Activated CD8-positive, alpha-beta memory T cell treated with anti-CD3 and anti-CD28 coated beads, Interleukin-2, amount 50 U/mL, for 24 hours (primary cell): ENCODE data around the gene UGT3A1.
"Not testable (repeated sequence)": the region's sequence is repeated elsewhere in the genome, so short reads cannot be mapped to it uniquely, and the experiment has no call there.

Experiments used
- DNase-seq: peaks from one replicate; pipeline ENCODE4 v3.0.0-alpha.2; 2020; ENCODE audit errors: extremely low read depth

Gene UGT3A1

GRCh38 chr5:35990941-35991611 lies at the start of gene UGT3A1:
Gene UGT3A1, minus strand, starts transcription at chr5:35991390. Its CDS starts 150 bp downstream, at chr5:35991240.
- DNase-seq: no peak

- DNase-seq: no peak
Observed at GRCh38 chr5:36035696-36036095, 44.5 kb upstream of the UGT3A1 start.

GRCh38 chr5:36034536-36035134 lies 43.4 kb upstream of the UGT3A1 start:
- not testable (repeated sequence) for DNase-seq

- no peak for DNase-seq
Observed at GRCh38 chr5:36033486-36033885, 42.3 kb upstream of the UGT3A1 start.

GRCh38 chr5:36033047-36033446 lies 41.9 kb upstream of the UGT3A1 start:
- no peak for DNase-seq

- DNase-seq: no peak
Observed at GRCh38 chr5:36031223-36031622, 40.0 kb upstream of the UGT3A1 start.

- no peak for DNase-seq
Observed at GRCh38 chr5:36029914-36030313, 38.7 kb upstream of the UGT3A1 start.

GRCh38 chr5:36028816-36029465 lies 37.8 kb upstream of the UGT3A1 start:
- no peak for DNase-seq

- no peak for DNase-seq
Observed at GRCh38 chr5:36027711-36028110, 36.5 kb upstream of the UGT3A1 start.

- no peak for DNase-seq
Observed at GRCh38 chr5:36026706-36027465, 35.7 kb upstream of the UGT3A1 start.

GRCh38 chr5:36022246-36022645 lies 31.1 kb upstream of the UGT3A1 start:
- DNase-seq: not testable (repeated sequence)

- not testable (repeated sequence) for DNase-seq
Observed at GRCh38 chr5:36019584-36019983, 28.4 kb upstream of the UGT3A1 start.

GRCh38 chr5:36017622-36018021 lies 26.4 kb upstream of the UGT3A1 start:
- DNase-seq: no peak

GRCh38 chr5:36017004-36017403 lies 25.8 kb upstream of the UGT3A1 start:
- no peak for DNase-seq

GRCh38 chr5:36013182-36013581 lies 22.0 kb upstream of the UGT3A1 start:
- no peak for DNase-seq

GRCh38 chr5:36009698-36010097 lies 18.5 kb upstream of the UGT3A1 start:
- no peak for DNase-seq

- DNase-seq: no peak
Observed at GRCh38 chr5:36007366-36007765, 16.2 kb upstream of the UGT3A1 start.

GRCh38 chr5:36006163-36006562 lies 15.0 kb upstream of the UGT3A1 start:
- DNase-seq: no peak

- no peak for DNase-seq
Observed at GRCh38 chr5:36001032-36001431, 9.8 kb upstream of the UGT3A1 start.

- no peak for DNase-seq
Observed at GRCh38 chr5:35999547-35999946, 8.4 kb upstream of the UGT3A1 start.

GRCh38 chr5:35996076-35996475 lies 4.9 kb upstream of the UGT3A1 start:
- no peak for DNase-seq

- DNase-seq: no peak
Observed at GRCh38 chr5:35990520-35990919, 670 bp downstream of the UGT3A1 start.
